Neuronal stem cell (in vitro differentiated cells): ENCODE measurements around the gene TUBG2.
"Not testable (repeated sequence)": the region's sequence is repeated elsewhere in the genome, so short reads cannot be mapped to it uniquely, and the experiment has no call there.

Source experiments
- DNase-seq: peaks from one replicate; pipeline ENCODE4 v3.0.0-alpha.2; 2013; ENCODE audit warnings: low spot score
- H2AFZ ChIP-seq: one replicate; pipeline ENCODE4 v1.6.1; 2013; ENCODE audit warnings: mild to moderate bottlenecking, low read length, inconsistent platforms
- H2AK5ac ChIP-seq: 2 replicates; pipeline ENCODE4 v1.6.1; 2013; ENCODE audit warnings: low read depth, mild to moderate bottlenecking, inconsistent platforms, low read length, moderate library complexity, mixed read lengths
- H2BK120ac ChIP-seq: 2 replicates; pipeline ENCODE4 v1.6.1; 2013; ENCODE audit warnings: low read depth, mild to moderate bottlenecking, inconsistent platforms, low read length, moderate library complexity, mixed read lengths
- H2BK12ac ChIP-seq: one replicate; pipeline ENCODE4 v1.6.1; 2013; ENCODE audit warnings: low read length, inconsistent platforms
- H2BK15ac ChIP-seq: 2 replicates; pipeline ENCODE4 v1.6.1; 2013; ENCODE audit warnings: mild to moderate bottlenecking, low read length, inconsistent platforms, mixed read lengths
- H2BK5ac ChIP-seq: one replicate; pipeline ENCODE4 v1.6.1; 2013; ENCODE audit warnings: inconsistent platforms, mild to moderate bottlenecking, low read length, moderate library complexity
- H3K14ac ChIP-seq: one replicate; pipeline ENCODE4 v1.6.1; 2013; ENCODE audit warnings: low read length, inconsistent platforms
- H3K18ac ChIP-seq: 2 replicates; pipeline ENCODE4 v1.6.1; 2013; ENCODE audit warnings: low read length, inconsistent platforms
- H3K23ac ChIP-seq: 2 replicates; pipeline ENCODE4 v1.6.1; 2013; ENCODE audit warnings: low read depth, mild to moderate bottlenecking, mixed read lengths, low read length, inconsistent platforms; ENCODE audit not compliant: poor library complexity
- H3K27ac ChIP-seq: replicated peaks from 3 replicates; pipeline ENCODE4 v1.5.1; 2013; ENCODE audit warnings: low read length, inconsistent platforms
- H3K27me3 ChIP-seq, 3 experiments: 2 replicates each; pipeline ENCODE4 v1.6.1; 2013; ENCODE audit warnings: low read length in 3 of 3, mild to moderate bottlenecking in 2 of 3, inconsistent platforms in 1 of 3, low read depth in 1 of 3, mixed read lengths in 1 of 3, moderate library complexity in 1 of 3; ENCODE audit not compliant: control insufficient read depth in 3 of 3, insufficient read depth in 3 of 3
- H3K36me3 ChIP-seq, 2 donors: replicated peaks in 1 of 2; 2 replicates each; pipeline ENCODE4 v1.6.1; 2013; ENCODE audit warnings: low read length in 2 of 2; ENCODE audit not compliant: control insufficient read depth in 2 of 2, insufficient read depth in 2 of 2
- H3K4ac ChIP-seq: 2 replicates; pipeline ENCODE4 v1.6.1; 2013; ENCODE audit warnings: inconsistent platforms, mild to moderate bottlenecking, low read length, moderate library complexity
- H3K4me1 ChIP-seq, 2 donors: 1 replicate in 1 of 2; 2 replicates in 1 of 2; pipeline ENCODE4 v1.6.1; 2013; ENCODE audit warnings: low read length in 2 of 2, low read depth in 1 of 2; ENCODE audit not compliant: control insufficient read depth in 2 of 2, insufficient read depth in 1 of 2
- H3K4me2 ChIP-seq: one replicate; pipeline ENCODE4 v1.6.1; 2013; ENCODE audit warnings: mild to moderate bottlenecking, low read length, inconsistent platforms; ENCODE audit not compliant: insufficient read depth, poor library complexity, severe bottlenecking
- H3K4me3 ChIP-seq, 2 donors: 2 replicates each; pipeline ENCODE4 v1.5.1; 2013; ENCODE audit warnings: low read length in 2 of 2, mild to moderate bottlenecking in 2 of 2, inconsistent platforms in 1 of 2, moderate library complexity in 1 of 2
- H3K79me1 ChIP-seq: one replicate; pipeline ENCODE4 v1.6.1; 2013; ENCODE audit warnings: low read depth, mild to moderate bottlenecking, inconsistent platforms, low read length, moderate library complexity
- H3K9ac ChIP-seq: one replicate; pipeline ENCODE4 v1.6.1; 2013; ENCODE audit warnings: mild to moderate bottlenecking, low read depth, low read length, inconsistent platforms; ENCODE audit not compliant: poor library complexity
- H3K9me3 ChIP-seq, 2 donors: replicated peaks in 1 of 2; 2 replicates each; pipeline versions ENCODE3 to v1.6.1; 2013; ENCODE audit warnings: low read length in 2 of 2, mild to moderate bottlenecking in 2 of 2, inconsistent platforms in 1 of 2, low read depth in 1 of 2, mixed read lengths in 1 of 2, moderate library complexity in 1 of 2; ENCODE audit not compliant: control insufficient read depth in 2 of 2, insufficient read depth in 1 of 2
- H4K8ac ChIP-seq: one replicate; pipeline ENCODE4 v1.6.1; 2013; ENCODE audit warnings: low read depth, mild to moderate bottlenecking, inconsistent platforms, low read length, moderate library complexity
- H4K91ac ChIP-seq: one replicate; pipeline ENCODE4 v1.6.1; 2013; ENCODE audit warnings: low read length, low read depth, mild to moderate bottlenecking, inconsistent platforms; ENCODE audit not compliant: poor library complexity
- WGBS, 2 donors: extraction: QIAGEN DNeasy Blood & Tissue Kit; methylation state at CpG; one replicate each; pipeline ENCODE4 v1.1.7; 2013; ENCODE audit warnings: missing lambda C conversion rate in 2 of 2, mixed read lengths in 1 of 2; ENCODE audit not compliant: insufficient read length in 2 of 2, insufficient replicate concordance in 1 of 2; ENCODE audit errors: extremely low coverage in 2 of 2; 5-methylcytosine and 5-hydroxymethylcytosine counted together

The TUBG2 gene

GRCh38 chr17:42613699-42614295 lies 45.3 kb upstream of the TUBG2 start:
- H3K27ac ChIP-seq, result no peak overlapping the region
- no peak overlapping the region for H2BK12ac ChIP-seq
- H3K18ac ChIP-seq, result no peak overlapping the region
- H3K4me3 ChIP-seq, result no peak overlapping the region
- H2AK5ac ChIP-seq, result no peak overlapping the region
- H4K8ac ChIP-seq, result no peak overlapping the region
- no peak overlapping the region for H3K4me2 ChIP-seq
- no CpG with 5 or more reads among the region's 17 CpGs for WGBS, 2 donors
- no peak overlapping the region for H2BK5ac ChIP-seq
- H3K36me3 ChIP-seq, result peaks cover 34 to 54% of the 10 kb centered on the region in 2 donors
- no peak overlapping the region for H3K9ac ChIP-seq
- peaks cover 5% of the 10 kb centered on the region for H3K79me1 ChIP-seq
- H2BK15ac ChIP-seq, result no peak overlapping the region
- no peaks in the 10 kb centered on the region for H3K9me3 ChIP-seq
- H3K23ac ChIP-seq, result peak overlapping the region; percentile 80
- no peaks in the 10 kb centered on the region for H3K27me3 ChIP-seq
- no peak overlapping the region for H3K14ac ChIP-seq
- DNase-seq, result no peak
- H4K91ac ChIP-seq, result no peak overlapping the region
- no peak overlapping the region for H2BK120ac ChIP-seq
- H3K4me1 ChIP-seq, result peaks cover 3 to 4% of the 10 kb centered on the region in 2 donors
- no peak overlapping the region for H3K4ac ChIP-seq
- H2AFZ ChIP-seq, result no peak overlapping the region

- Histone ChIP-seq H3K14ac (no peak overlapping the region), H2BK12ac (no peak overlapping the region), H3K9me3 (no peaks in the 10 kb centered on the region), H3K4ac (no peak overlapping the region), H3K4me2 (no peak overlapping the region), H3K9ac (no peak overlapping the region), H2BK120ac (no peak overlapping the region), H3K23ac (no peak overlapping the region), H4K8ac (no peak overlapping the region), H2BK5ac (no peak overlapping the region), H2AFZ (no peak overlapping the region), H3K27ac (peak overlapping the region; percentile 20), H4K91ac (no peak overlapping the region), H2AK5ac (no peak overlapping the region), H3K36me3 (peaks cover 22 to 31% of the 10 kb centered on the region in 2 donors), H3K4me1 (peaks cover 0 to 4% of the 10 kb centered on the region in 2 donors), H3K18ac (no peak overlapping the region), H3K79me1 (no peaks in the 10 kb centered on the region), H3K4me3 (no peak overlapping the region), H2BK15ac (no peak overlapping the region), H3K27me3 (no peaks in the 10 kb centered on the region)
- WGBS, 2 donors, result no CpG with 5 or more reads among the region's 4 CpGs
- DNase-seq, result no peak
Measured at GRCh38 chr17:42617956-42618431, 41.1 kb upstream of the TUBG2 start.

- H2BK12ac ChIP-seq, result no peak overlapping the region
- H3K4me2 ChIP-seq, result no peak overlapping the region
- no peak overlapping the region for H2AFZ ChIP-seq
- peaks cover 0 to 4% of the 10 kb centered on the region in 2 donors for H3K4me1 ChIP-seq
- H3K9me3 ChIP-seq, result no peaks in the 10 kb centered on the region
- no peak overlapping the region for H2BK5ac ChIP-seq
- H3K18ac ChIP-seq, result no peak overlapping the region
- no peak overlapping the region for H3K4ac ChIP-seq
- H2BK15ac ChIP-seq, result no peak overlapping the region
- H2AK5ac ChIP-seq, result no peak overlapping the region
- no CpG with 5 or more reads among the region's 9 CpGs for WGBS, 2 donors
- H3K9ac ChIP-seq, result no peak overlapping the region
- no peak overlapping the region for H2BK120ac ChIP-seq
- DNase-seq, result no peak
- no peak overlapping the region for H3K14ac ChIP-seq
- H4K91ac ChIP-seq, result no peak overlapping the region
- H3K36me3 ChIP-seq, result peaks cover 19 to 25% of the 10 kb centered on the region in 2 donors
- H3K79me1 ChIP-seq, result no peaks in the 10 kb centered on the region
- peak overlapping the region; percentile 17 for H3K27ac ChIP-seq
- H3K23ac ChIP-seq, result no peak overlapping the region
- no peak overlapping the region for H4K8ac ChIP-seq
- no peak overlapping the region for H3K4me3 ChIP-seq
- no peaks in the 10 kb centered on the region for H3K27me3 ChIP-seq
Measured at GRCh38 chr17:42618442-42619150, 40.5 kb upstream of the TUBG2 start.

GRCh38 chr17:42621987-42622386 lies 37.1 kb upstream of the TUBG2 start:
- not testable (repeated sequence) for H3K9ac ChIP-seq, H3K4me2 ChIP-seq, H2BK15ac ChIP-seq, H3K4me1 ChIP-seq, H3K4me3 ChIP-seq, H3K23ac ChIP-seq, H3K27me3 ChIP-seq, H3K27ac ChIP-seq, H3K4ac ChIP-seq, H2AFZ ChIP-seq, H4K8ac ChIP-seq, H3K36me3 ChIP-seq, H2BK120ac ChIP-seq, H2BK12ac ChIP-seq, H3K9me3 ChIP-seq, H2AK5ac ChIP-seq, H4K91ac ChIP-seq, DNase-seq, H3K14ac ChIP-seq, H3K18ac ChIP-seq, H2BK5ac ChIP-seq, H3K79me1 ChIP-seq
- WGBS, 2 donors, result no CpG with 5 or more reads among the region's 3 CpGs
